Adipocyte (in vitro differentiated cells): ENCODE measurements around the gene MERTK.
"Not testable (repeated sequence)": the region's sequence is repeated elsewhere in the genome, so short reads cannot be mapped to it uniquely, and the experiment has no call there.

Experiments used
- DNase-seq: peaks from one replicate; pipeline ENCODE4 v3.0.0-alpha.2; 2015; ENCODE audit warnings: low read depth
- H3K27me3 ChIP-seq: replicated peaks from 2 replicates; pipeline ENCODE4 v1.7.0; 2013; ENCODE audit warnings: mild to moderate bottlenecking, low read length, moderate library complexity; ENCODE audit not compliant: control insufficient read depth, insufficient read depth
- H3K36me3 ChIP-seq: 2 replicates; pipeline ENCODE4 v1.7.0; 2013; ENCODE audit warnings: low read length, mild to moderate bottlenecking, moderate library complexity; ENCODE audit not compliant: control insufficient read depth, insufficient read depth, severe bottlenecking
- H3K4me1 ChIP-seq: 2 replicates; pipeline ENCODE4 v1.7.0; 2013; ENCODE audit warnings: mild to moderate bottlenecking, low read length, moderate library complexity; ENCODE audit not compliant: control insufficient read depth, insufficient read depth
- H3K4me3 ChIP-seq: 2 replicates; pipeline ENCODE4 v1.7.0; 2013; ENCODE audit warnings: mild to moderate bottlenecking, low read length, moderate library complexity
- H3K9ac ChIP-seq: 2 replicates; pipeline ENCODE4 v1.7.0; 2013; ENCODE audit warnings: mild to moderate bottlenecking, low read length, moderate library complexity
- H3K9me3 ChIP-seq: 2 replicates; pipeline ENCODE4 v1.7.0; 2013; ENCODE audit warnings: mild to moderate bottlenecking, low read length, moderate library complexity; ENCODE audit not compliant: control insufficient read depth

The MERTK gene

DNA sequence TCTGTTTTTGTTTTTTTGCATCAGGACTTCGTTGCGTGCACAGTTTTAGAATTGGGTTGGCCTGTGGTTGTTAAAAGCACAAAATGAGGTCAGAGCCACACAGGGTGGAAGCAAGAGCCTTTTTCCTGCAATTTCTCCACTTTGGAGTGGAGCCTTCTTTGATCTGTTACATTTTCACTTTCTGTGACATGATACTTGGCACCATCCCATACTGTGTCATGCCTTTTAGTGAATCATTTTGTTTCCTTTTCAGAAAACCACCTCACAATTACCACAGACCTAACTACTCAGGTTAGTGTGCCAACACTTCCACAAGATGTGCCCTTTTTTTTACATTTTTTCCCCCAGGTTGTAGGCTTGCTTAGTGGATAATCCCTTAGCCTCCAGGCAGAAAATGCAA is 32.5 kb downstream of the MERTK start:
- DNase-seq: peak; percentile 72

DNA sequence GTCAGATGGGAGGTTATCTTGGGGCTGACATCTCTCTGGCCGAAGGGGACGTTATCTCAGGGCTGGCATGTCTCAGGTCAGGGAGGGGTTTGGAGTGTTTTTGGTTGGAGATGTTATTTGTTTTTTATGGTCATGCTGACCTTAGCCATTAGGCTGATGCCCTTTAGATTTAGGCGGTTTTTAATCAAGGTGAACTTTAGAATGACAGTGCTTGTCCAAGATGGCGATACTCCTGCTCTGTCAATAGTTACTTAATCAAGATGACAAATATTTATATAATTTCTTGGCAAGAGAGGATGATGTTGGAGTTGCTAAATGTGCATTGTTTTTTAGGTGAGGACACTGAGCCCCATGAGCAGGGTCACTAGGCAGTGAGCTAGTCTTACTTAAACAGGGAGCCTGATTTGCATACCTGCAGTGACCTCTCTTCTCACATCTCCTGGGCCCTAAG is 34.5 kb downstream of the MERTK start:
- DNase-seq: no peak
- Histone ChIP-seq H3K9ac (no peak overlapping the region), H3K36me3 (no peaks in the 10 kb centered on the region), H3K9me3 (no peaks in the 10 kb centered on the region), H3K27me3 (peaks cover 5% of the 10 kb centered on the region), H3K4me1 (peaks cover 6% of the 10 kb centered on the region), H3K4me3 (no peak overlapping the region)

More for the DNA sequence above, 32.5 kb downstream of the MERTK start:
- peaks cover 5% of the 10 kb centered on the region for H3K27me3 ChIP-seq
- no peaks in the 10 kb centered on the region for H3K36me3 ChIP-seq
- no peak overlapping the region for H3K4me3 ChIP-seq
- peaks cover 6% of the 10 kb centered on the region for H3K4me1 ChIP-seq
- H3K9ac ChIP-seq: no peak overlapping the region
- no peaks in the 10 kb centered on the region for H3K9me3 ChIP-seq

DNA sequence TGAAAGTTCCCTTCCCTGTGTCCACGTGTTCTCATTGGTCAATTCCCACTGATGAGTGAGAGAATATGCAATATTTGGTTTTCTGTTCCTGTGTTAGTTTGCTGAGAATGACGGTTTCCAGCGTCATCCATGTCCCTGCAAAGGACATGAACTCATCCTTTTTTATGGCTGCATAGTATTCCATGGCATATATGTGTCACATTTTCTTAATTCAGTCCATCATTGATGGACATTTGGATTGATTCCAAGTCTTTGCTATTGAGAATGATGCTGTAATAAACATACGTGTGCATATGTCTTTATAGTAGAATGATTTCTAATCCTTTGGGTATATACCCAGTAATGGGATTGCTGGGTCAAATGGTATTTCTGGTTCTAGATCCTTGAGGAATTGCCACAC is 35.5 kb downstream of the MERTK start:
- peaks cover 11% of the 10 kb centered on the region for H3K27me3 ChIP-seq
- H3K9ac ChIP-seq, H3K9me3 ChIP-seq, H3K4me1 ChIP-seq, H3K4me3 ChIP-seq, H3K36me3 ChIP-seq, DNase-seq: not testable (repeated sequence)

DNA sequence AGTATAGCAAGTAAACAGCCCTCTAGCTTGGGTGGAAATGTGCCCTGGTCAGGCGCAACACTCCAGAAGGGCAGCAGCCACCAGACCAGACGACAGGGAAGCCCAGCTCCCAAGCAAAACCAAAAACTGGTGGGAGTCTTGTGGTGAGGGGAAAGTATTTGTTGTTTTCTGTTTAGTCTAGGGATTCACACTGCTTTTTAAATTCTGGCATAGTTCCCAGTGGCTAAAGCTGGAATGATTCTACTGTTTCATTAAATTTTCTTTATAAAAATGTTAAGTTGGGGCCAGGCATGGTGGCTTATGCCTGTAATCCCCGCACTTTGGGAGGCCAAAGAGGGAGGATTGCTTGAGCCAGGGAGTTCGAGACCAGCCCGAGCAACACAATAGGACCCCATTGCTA is 38.5 kb downstream of the MERTK start:
- no peak overlapping the region for H3K9ac ChIP-seq
- no peak overlapping the region for H3K4me3 ChIP-seq
- H3K4me1 ChIP-seq: no peaks in the 10 kb centered on the region
- H3K27me3 ChIP-seq: peaks cover 33% of the 10 kb centered on the region
- H3K9me3 ChIP-seq: no peaks in the 10 kb centered on the region
- DNase-seq: peak; percentile 19
- no peaks in the 10 kb centered on the region for H3K36me3 ChIP-seq

DNA sequence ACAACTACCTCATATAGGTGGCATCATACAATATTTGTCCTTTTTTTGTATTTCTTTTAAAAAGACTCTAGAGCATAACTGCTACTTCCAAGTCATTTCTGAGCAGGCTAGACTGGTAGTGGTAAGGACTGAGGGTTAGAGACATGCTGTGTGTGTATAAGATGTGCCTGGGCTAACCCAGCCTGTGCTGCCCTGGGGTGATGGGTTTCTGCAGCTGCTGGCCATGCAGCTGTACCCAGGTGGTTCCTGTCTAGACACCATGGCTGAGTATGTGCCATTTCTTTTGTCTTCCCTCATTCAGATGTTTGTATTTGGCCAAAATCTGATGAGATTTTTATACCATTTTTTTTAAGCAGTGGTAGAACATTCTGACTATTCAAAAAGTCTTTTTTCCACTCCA is 40.0 kb downstream of the MERTK start:
- no peaks in the 10 kb centered on the region for H3K9me3 ChIP-seq
- no peak overlapping the region for H3K4me3 ChIP-seq
- H3K27me3 ChIP-seq: peaks cover 47% of the 10 kb centered on the region
- no peak for DNase-seq
- H3K9ac ChIP-seq: no peak overlapping the region
- H3K4me1 ChIP-seq: no peaks in the 10 kb centered on the region
- no peaks in the 10 kb centered on the region for H3K36me3 ChIP-seq

DNA sequence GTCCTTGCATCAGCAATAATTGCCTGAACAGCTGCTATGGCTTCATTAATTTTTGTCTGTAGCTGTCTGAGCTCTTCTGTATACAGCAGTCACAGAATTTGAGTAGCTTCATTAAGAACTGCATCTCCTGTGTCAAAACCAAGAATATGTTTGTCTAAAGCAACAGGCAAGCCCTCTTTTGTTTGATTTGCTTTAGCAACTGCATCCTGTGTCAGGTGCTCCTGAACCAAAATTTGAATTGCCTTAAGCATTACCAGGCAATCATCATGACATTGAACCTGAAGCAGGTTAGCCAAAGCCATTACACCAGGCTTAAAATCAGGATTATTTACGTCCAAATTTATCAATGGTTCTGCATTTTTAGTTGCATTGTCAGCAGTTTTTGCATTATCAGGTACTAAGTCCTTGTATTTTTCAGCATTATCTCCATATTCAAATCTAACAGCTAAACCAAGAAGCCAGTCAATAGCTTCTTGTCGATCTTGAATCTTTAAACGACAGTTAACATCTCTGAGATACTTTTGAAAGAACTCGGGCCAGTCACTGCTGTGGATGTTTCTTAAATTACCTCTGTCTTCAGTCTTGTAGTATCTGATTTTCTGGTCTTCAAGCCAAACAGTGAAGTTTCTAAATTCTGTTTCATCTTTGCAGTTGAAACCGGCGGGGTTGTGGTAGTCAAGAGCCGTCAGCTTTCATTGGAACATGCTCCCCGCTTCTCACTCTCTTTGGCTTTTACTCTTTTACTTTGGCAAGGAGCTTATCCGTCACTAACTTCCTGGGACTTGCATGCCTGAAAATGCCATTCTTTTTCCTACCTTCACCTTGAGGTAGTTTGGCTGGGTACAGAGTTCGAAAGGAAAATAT is 42.2 kb downstream of the MERTK start:
- Histone ChIP-seq H3K4me1 (no peaks in the 10 kb centered on the region), H3K36me3 (no peaks in the 10 kb centered on the region), H3K9me3 (no peaks in the 10 kb centered on the region), H3K27me3 (peaks cover 44% of the 10 kb centered on the region), H3K4me3 (no peak overlapping the region), H3K9ac (no peak overlapping the region)
- DNase-seq: no peak

DNA sequence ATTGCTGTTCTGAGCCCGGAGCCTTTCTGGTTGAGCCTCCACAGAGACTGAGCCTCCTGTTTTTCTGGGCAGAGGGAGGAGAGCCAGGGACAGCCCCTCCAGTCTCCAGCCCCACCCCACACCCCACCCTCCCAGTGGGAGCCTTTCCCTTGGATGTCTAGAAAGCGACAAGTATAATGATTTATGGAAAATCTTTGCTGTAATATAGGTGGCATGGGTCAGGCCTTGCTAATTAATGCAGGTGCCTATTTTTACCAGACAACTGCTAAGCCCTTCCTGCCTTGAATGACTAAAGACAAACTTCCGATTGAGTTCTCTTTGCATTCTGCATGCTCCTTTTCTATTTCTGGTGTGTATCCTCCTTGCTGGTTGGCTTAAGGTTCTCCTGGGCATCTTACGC is 43.1 kb downstream of the MERTK start:
- H3K9me3 ChIP-seq: no peaks in the 10 kb centered on the region
- H3K27me3 ChIP-seq: peaks cover 44% of the 10 kb centered on the region
- no peaks in the 10 kb centered on the region for H3K36me3 ChIP-seq
- no peak overlapping the region for H3K4me3 ChIP-seq
- peaks cover 9% of the 10 kb centered on the region for H3K4me1 ChIP-seq
- no peak overlapping the region for H3K9ac ChIP-seq
- no peak for DNase-seq

DNA sequence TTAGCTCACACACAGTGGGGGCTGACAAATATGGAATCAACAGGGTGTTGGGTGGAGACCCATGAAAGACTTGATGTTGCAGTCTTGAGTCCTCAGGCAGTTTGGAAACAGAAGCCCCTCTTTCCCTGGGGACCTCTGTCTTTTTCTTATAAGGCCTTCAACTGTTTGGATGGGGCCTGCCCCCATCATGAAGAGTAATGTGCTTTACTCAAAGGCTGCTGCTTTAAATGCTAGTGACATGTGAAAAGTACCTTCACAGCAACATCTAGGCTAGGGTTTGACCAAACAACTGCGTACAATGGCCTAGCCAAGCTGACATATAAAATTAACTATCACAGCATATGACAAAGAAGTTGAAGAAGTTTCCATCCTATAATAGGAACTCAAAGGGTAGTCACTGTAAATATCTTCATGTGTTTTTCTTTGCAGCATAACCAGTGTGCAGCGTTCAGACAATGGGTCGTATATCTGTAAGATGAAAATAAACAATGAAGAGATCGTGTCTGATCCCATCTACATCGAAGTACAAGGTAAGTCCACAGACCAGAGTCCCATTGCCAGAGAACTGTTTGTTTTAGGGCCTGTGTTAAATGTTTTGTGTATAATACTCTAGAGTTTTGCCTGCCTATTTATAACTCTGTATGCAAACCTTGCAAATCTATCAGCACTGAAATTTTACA is 46.3 kb downstream of the MERTK start:
- Histone ChIP-seq H3K36me3 (no peaks in the 10 kb centered on the region), H3K4me3 (no peak overlapping the region), H3K4me1 (peaks cover 20% of the 10 kb centered on the region), H3K27me3 (peaks cover 42% of the 10 kb centered on the region), H3K9ac (no peak overlapping the region), H3K9me3 (no peaks in the 10 kb centered on the region)
- DNase-seq: no peak

DNA sequence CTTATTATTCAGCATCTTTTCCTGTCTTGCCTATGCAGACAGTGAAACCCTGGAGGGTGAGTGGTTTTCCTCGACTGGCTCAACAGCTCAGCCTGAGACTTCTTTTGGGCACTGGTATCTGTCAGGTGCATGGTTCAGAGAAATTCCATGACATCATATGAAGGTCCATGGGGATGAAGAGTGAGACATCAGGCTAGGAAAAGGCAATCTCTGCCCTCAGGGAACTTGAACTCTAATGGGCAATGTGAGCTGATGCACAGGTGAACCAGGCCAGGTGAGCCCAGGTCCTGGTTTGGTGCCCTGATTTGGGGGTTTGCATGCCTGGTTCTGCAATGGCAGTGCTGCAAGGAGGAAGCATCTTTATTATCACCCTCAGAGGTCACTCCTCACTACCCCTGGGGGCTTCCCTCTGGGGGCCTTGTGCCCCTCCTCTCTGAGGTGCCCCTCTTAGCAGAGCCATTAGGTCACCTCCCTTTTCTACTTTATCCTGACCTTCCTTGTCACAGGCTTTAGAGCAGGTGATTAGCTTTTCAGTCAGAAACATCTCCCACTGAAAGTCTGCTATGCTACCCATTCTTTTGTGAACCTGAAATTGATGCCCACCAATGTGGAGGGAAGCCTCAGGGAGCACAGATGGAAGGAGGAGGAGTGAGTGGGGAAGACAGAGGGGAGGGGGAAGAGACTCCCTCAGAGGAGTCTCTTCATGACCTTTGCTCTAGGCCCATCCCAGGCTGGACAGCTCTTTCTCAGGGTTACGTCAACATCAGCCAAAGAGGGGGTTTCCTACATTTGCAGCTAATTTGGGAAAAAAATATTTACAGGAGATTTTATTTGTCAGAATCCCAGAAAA is 47.3 kb downstream of the MERTK start:
- no peak for DNase-seq
- Histone ChIP-seq H3K9me3 (no peaks in the 10 kb centered on the region), H3K4me1 (peaks cover 20% of the 10 kb centered on the region), H3K4me3 (no peak overlapping the region), H3K9ac (no peak overlapping the region), H3K27me3 (peaks cover 34% of the 10 kb centered on the region), H3K36me3 (no peaks in the 10 kb centered on the region)

DNA sequence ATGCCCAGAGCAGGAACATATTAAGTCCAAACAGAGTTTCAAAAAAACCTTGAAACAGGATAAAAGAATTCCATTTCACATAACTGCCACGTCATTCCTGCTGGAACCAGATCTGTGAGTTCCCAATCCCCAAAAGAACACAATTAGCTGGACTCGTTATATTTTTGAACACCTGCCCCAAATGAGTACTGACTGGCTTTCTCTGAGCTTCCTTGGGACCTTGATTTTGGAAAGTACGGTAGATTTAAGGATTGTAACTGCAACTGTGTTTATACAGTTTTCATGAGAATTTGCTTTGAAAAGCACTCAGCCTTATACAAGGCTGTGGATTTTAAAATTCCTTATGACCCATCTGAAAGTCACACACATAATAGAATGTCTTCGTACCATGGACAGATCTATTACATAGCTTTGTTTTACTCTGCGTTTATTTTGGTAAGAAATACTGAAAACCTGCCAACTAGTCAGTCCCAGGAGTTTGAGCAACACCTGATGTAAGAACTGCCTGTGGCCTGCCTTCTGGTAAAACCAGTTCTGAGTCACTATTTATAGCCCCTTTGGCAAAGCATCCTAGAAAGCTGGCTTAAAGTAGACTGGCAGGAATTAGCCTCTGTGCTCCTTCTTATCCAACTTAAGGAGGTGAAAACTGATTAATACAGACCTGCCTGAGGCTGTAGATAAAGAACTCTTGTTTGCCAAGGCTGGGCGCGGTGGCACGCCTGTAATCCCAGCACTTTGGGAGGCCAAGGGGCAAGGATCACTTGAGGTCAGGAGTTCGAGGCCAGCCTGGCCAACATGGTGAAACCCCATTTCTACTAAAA is 48.1 kb downstream of the MERTK start:
- DNase-seq: peak; percentile 93
- no peak overlapping the region for H3K4me3 ChIP-seq
- H3K27me3 ChIP-seq: peaks cover 26% of the 10 kb centered on the region
- no peak overlapping the region for H3K9ac ChIP-seq
- H3K36me3 ChIP-seq: no peaks in the 10 kb centered on the region
- no peaks in the 10 kb centered on the region for H3K9me3 ChIP-seq
- H3K4me1 ChIP-seq: peaks cover 20% of the 10 kb centered on the region
